ENCODE data around the gene GOPC. TPM values are rescaled to one million over a fixed set of nuclear protein-coding genes. Genes with fewer than 3 reads are reported as not detected.
A peak's percentile ranks its signal among the peaks of the same experiment; 100 is the strongest.

GOPC gene
- total RNA-seq, 1 experiment from 2014 or later, result 18.7 TPM

- Histone ChIP-seq H3K9ac (ENCODE audit: extremely low read depth, insufficient read length, low read length) (no peak overlapping the region), H4K5ac (ENCODE audit: insufficient read length, low read depth, low read length) (no peak overlapping the region), H3K4ac (ENCODE audit: low read depth, low read length) (no peak overlapping the region), H3T11ph (ENCODE audit: low read length) (no peak overlapping the region), H3K27me3 (ENCODE audit: insufficient read depth, low read length) (no peaks in the 10 kb centered on the region), H2BK20ac (ENCODE audit: low read depth, low read length, poor library complexity, severe bottlenecking) (no peak overlapping the region), H2AFZ (ENCODE audit: low read length) (no peak overlapping the region), H3K23ac (ENCODE audit: insufficient read length, low read depth, low read length) (no peak overlapping the region), H3K18ac (ENCODE audit: insufficient read length, low read depth, low read length) (no peak overlapping the region), H3K4me1 (ENCODE audit: insufficient read depth, low read length) (no peaks in the 10 kb centered on the region), H3K4me2 (ENCODE audit: insufficient read depth, insufficient read length, low read length) (no peak overlapping the region), H2BK120ac (ENCODE audit: low read depth, low read length, poor library complexity, severe bottlenecking) (no peak overlapping the region), H4K91ac (ENCODE audit: insufficient read length, low read depth, low read length) (no peak overlapping the region), H2BK15ac (ENCODE audit: low read depth, low read length) (no peak overlapping the region), H3K14ac (ENCODE audit: insufficient read depth, low read length) (no peak overlapping the region), H3K79me2 (ENCODE audit: insufficient read depth, low read length) (peaks cover 2% of the 10 kb centered on the region; the same call in 1 of the 2 replicates), H2BK5ac (ENCODE audit: insufficient read length, low read length) (no peak overlapping the region), H2BK12ac (ENCODE audit: insufficient read length, low read depth, low read length) (no peak overlapping the region), H4K8ac (replicated peaks; ENCODE audit: insufficient read length, low read depth, low read length) (no peak overlapping the region), H4K20me1 (ENCODE audit: control insufficient read depth, insufficient read depth, insufficient read length) (no peaks in the 10 kb centered on the region), H3K27ac (ENCODE audit: insufficient read length, low read depth, low read length) (no peak overlapping the region), H3K56ac (ENCODE audit: insufficient read length, low read depth, low read length) (no peak overlapping the region), H3K9me3 (ENCODE audit: control insufficient read depth, low read depth, low read length) (no peaks in the 10 kb centered on the region), H3K79me1 (ENCODE audit: insufficient read depth, low read depth, low read length, poor library complexity, severe bottlenecking) (no peaks in the 10 kb centered on the region), H3K23me2 (ENCODE audit: insufficient read length, low read depth, low read length, poor library complexity, severe bottlenecking) (peaks cover 7% of the 10 kb centered on the region), H2AK5ac (ENCODE audit: insufficient read length, low read length) (no peak overlapping the region)
- no peak overlapping the region for H3K4me3 Mint-ChIP-seq
- peak; percentile 77 for TF ChIP-seq CTCF (conservative IDR thresholded peaks at IDR 0.05)
- peaks cover 9 to 16% of the 10 kb centered on the region in 2 experiments for H3K4me1 Mint-ChIP-seq
- no peaks in the 10 kb centered on the region for H3K9me3 Mint-ChIP-seq
- H3K36me3 Mint-ChIP-seq (ENCODE audit: insufficient read depth in 1 of 3, low read depth in 3 of 3), result peaks cover 0 to 1% (median under 1%) of the 10 kb centered on the region in 3 experiments; a peak in 3 of 7 replicates
- no CpG with 5 or more reads among the region's 7 CpGs for WGBS (ENCODE audit: extremely low coverage, insufficient read length, low lambda C conversion rate)
- no peak overlapping the region for H3K27ac Mint-ChIP-seq
- peak; percentile 47 for DNase-seq
- no peaks in the 10 kb centered on the region; the same call in 1 of the 2 replicates for H3K27me3 Mint-ChIP-seq (ENCODE audit: low read depth)
Observed at GRCh38 chr6:117605169-117605826, 3.0 kb upstream of the GOPC start.

Measured in H9 (cell line).